WTC11 (cell line): ENCODE results near the gene MAP1S. TPM values are rescaled to one million over a fixed set of nuclear protein-coding genes. Genes with fewer than 3 reads are reported as not detected.

Source experiments
- ATAC-seq: fragments of 200-7000 bp; cut with Tn5 transposase; 2 replicates; pipeline ENCODE4 v1.10.0; 2021; ENCODE audit warnings: mild to moderate bottlenecking, moderate library complexity
- CTCF ChIA-PET: fragments of 300-600 bp; sonication (Branson Sonifier 250); formaldehyde crosslinking; loops from one replicate; lab custom pipeline; 2021; ENCODE audit warnings: antibody characterized with exemption; lab: Charles Lee
- POLR2A ChIA-PET: fragments of 350-600 bp; sonication (Branson Sonifier 250); formaldehyde crosslinking; loops from one replicate; lab custom pipeline; 2021; ENCODE audit warnings: antibody characterized with exemption; lab: Charles Lee
- DNase-seq: peaks from one replicate; pipeline ENCODE4 v3.0.0; 2021; ENCODE audit warnings: low spot score
- H3K27ac Mint-ChIP-seq: 2 replicates; pipeline ENCODE4 v1.8.0; 2021; ENCODE audit warnings: mixed read lengths
- H3K27me3 Mint-ChIP-seq: 2 replicates; pipeline ENCODE4 v1.8.0; 2021; ENCODE audit warnings: low read depth, mild to moderate bottlenecking, moderate library complexity, mixed read lengths
- H3K36me3 Mint-ChIP-seq: 2 replicates; pipeline ENCODE4 v1.8.0; 2021; ENCODE audit warnings: mixed read lengths
- H3K4me1 Mint-ChIP-seq: 2 replicates; pipeline ENCODE4 v1.8.0; 2022; ENCODE audit warnings: mixed read lengths
- H3K4me3 Mint-ChIP-seq: 2 replicates; pipeline ENCODE4 v1.8.0; 2021; ENCODE audit warnings: mild to moderate bottlenecking, moderate library complexity, mixed read lengths
- H3K9me3 Mint-ChIP-seq: 2 replicates; pipeline ENCODE4 v1.8.0; 2021; ENCODE audit warnings: mixed read lengths
- CTCF ChIP-seq: fragments of 200-600 bp; IDR thresholded peaks from 2 replicates; pipeline ENCODE4 v1.8.0; 2022; ENCODE audit warnings: antibody characterized with exemption
- ERG ChIP-seq: fragments of 250-450 bp; sonication (Bioruptor Pico); IDR thresholded peaks from 2 replicates; pipeline ENCODE4 v1.8.0; 2021; ENCODE audit warnings: mild to moderate bottlenecking
- FOXK1 ChIP-seq: sonication (generic); formaldehyde crosslinking; IDR thresholded peaks from 2 replicates; pipeline ENCODE4 v1.8.0; 2022; ENCODE audit warnings: mild to moderate bottlenecking, moderate library complexity, missing genetic modification reagents
- FOXP1 ChIP-seq: sonication (generic); formaldehyde crosslinking; IDR thresholded peaks from 2 replicates; pipeline ENCODE4 v1.8.0; 2022; ENCODE audit warnings: missing genetic modification reagents, mild to moderate bottlenecking, moderate library complexity, borderline replicate concordance
- GABPB1 ChIP-seq: sonication (generic); formaldehyde crosslinking; IDR thresholded peaks from 2 replicates; pipeline ENCODE4 v1.8.1; 2023; ENCODE audit warnings: mild to moderate bottlenecking, missing genetic modification reagents
- GTF2I ChIP-seq: fragments of 250-450 bp; sonication (Bioruptor Pico); conservative IDR thresholded peaks from 2 replicates; pipeline ENCODE4 v1.4.0; 2021; ENCODE audit warnings: mild to moderate bottlenecking
- HMGA2 ChIP-seq: fragments of 250-450 bp; sonication (Bioruptor Pico); IDR thresholded peaks from 2 replicates; pipeline ENCODE4 v1.4.0; 2021; ENCODE audit warnings: mild to moderate bottlenecking, moderate library complexity
- MLX ChIP-seq: sonication (generic); formaldehyde crosslinking; IDR thresholded peaks from 2 replicates; pipeline ENCODE4 v1.8.1; 2023; ENCODE audit warnings: mild to moderate bottlenecking, missing genetic modification reagents, moderate library complexity
- MYBL2 ChIP-seq: sonication (generic); formaldehyde crosslinking; IDR thresholded peaks from 2 replicates; pipeline ENCODE4 v1.8.1; 2023; ENCODE audit warnings: mild to moderate bottlenecking, moderate library complexity, missing genetic modification reagents
- NFYB ChIP-seq: sonication (generic); formaldehyde crosslinking; conservative IDR thresholded peaks from 2 replicates; pipeline ENCODE4 v1.8.0; 2022; ENCODE audit warnings: low read depth, missing genetic modification reagents
- OVOL2 ChIP-seq: fragments of 250-450 bp; sonication (Bioruptor Pico); IDR thresholded peaks from 2 replicates; pipeline ENCODE4 v1.9.0; 2021; ENCODE audit warnings: mild to moderate bottlenecking, borderline replicate concordance
- RORB ChIP-seq: fragments of 250-450 bp; sonication (Bioruptor Pico); IDR thresholded peaks from 2 replicates; pipeline ENCODE4 v1.9.0; 2021; ENCODE audit warnings: mild to moderate bottlenecking
- TEAD1 ChIP-seq: sonication (generic); formaldehyde crosslinking; IDR thresholded peaks from 2 replicates; pipeline ENCODE4 v1.8.0; 2022; ENCODE audit warnings: mild to moderate bottlenecking, missing genetic modification reagents
- ZNF121 ChIP-seq: sonication (generic); formaldehyde crosslinking; IDR thresholded peaks from 2 replicates; pipeline ENCODE4 v1.8.0; 2023; ENCODE audit warnings: missing genetic modification reagents
- ZNF396 ChIP-seq: fragments of 250-450 bp; sonication (Bioruptor Pico); IDR thresholded peaks from 2 replicates; pipeline ENCODE4 v1.8.0; 2021; ENCODE audit warnings: mild to moderate bottlenecking, moderate library complexity, borderline replicate concordance
- ZSCAN18 ChIP-seq: fragments of 250-450 bp; sonication (Bioruptor Pico); IDR thresholded peaks from 2 replicates; pipeline ENCODE4 v2.1.2; 2022; ENCODE audit warnings: mild to moderate bottlenecking, moderate library complexity
- total RNA-seq: library from RNA; stranded (reverse); gene quantifications from 3 replicates; pipeline ENCODE4 v1.2.3, GENCODE V29; 2021
- TF ChIP-seq, protein P1 (sequence below): sonication (generic); formaldehyde crosslinking; IDR thresholded peaks from 2 replicates; pipeline ENCODE4 v1.8.1; 2022; ENCODE audit warnings: low read depth, mild to moderate bottlenecking, moderate library complexity, missing genetic modification reagents, borderline replicate concordance
- TF ChIP-seq, protein P2 (sequence below): sonication (generic); formaldehyde crosslinking; IDR thresholded peaks from 2 replicates; pipeline ENCODE4 v1.8.1; 2023; ENCODE audit warnings: mild to moderate bottlenecking, missing genetic modification reagents
- TF ChIP-seq, protein P3 (sequence below): sonication (generic); formaldehyde crosslinking; conservative IDR thresholded peaks from 2 replicates; pipeline ENCODE4 v1.8.1; 2022; ENCODE audit warnings: mild to moderate bottlenecking, missing genetic modification reagents

The MAP1S gene
- total RNA-seq, 1 experiment from 2014 or later = 120 TPM

DNA sequence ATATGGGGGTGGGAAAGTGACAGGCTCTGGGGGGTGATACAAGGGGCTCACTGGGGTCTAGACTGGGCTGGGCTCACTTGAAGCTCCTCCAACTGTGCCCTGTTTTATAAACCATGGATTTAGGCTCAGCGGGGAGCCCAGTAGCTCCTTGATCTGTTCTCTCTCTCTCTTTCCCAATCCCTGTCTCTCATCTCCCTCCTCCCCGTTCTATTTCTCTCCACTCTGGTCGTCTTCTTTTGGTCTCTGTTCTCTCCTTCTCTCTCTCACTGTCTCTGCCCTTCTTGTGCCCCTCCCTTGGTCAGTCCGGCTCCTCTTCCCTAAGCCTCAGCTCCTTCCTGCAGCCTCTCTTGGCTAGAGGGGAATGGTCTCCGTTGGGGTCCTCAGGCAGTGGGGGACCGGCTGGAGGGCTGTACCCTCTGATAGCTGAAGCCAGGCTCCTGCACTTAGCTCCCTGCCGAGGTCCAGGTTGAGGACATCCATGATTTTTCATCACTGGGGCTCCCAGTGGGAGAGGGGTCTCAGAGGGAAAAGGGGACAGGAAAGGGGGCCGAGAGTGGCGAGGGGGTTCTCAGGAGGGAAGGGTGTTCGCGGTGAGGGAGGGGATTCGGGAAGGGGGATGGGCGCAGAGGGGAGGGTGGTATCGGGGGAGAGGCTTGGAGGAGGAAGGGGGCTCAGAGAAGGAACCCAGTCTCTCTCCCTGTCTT lies 39.6 kb upstream of the MAP1S start:
- H3K9me3 Mint-ChIP-seq = no peaks in the 10 kb centered on the region
- no peaks in the 10 kb centered on the region for H3K36me3 Mint-ChIP-seq
- H3K4me1 Mint-ChIP-seq = peaks cover 38% of the 10 kb centered on the region
- POLR2A ChIA-PET = no interaction called here
- ATAC-seq (peak; percentile 19), DNase-seq (no peak)
- TF ChIP-seq MYBL2 (CRISPR knock-in tag) (no peak), OVOL2 (CRISPR knock-in tag) (no peak), ZNF396 (CRISPR knock-in tag) (no peak), GTF2I (CRISPR knock-in tag) (no peak), ZSCAN18 (CRISPR knock-in tag) (no peak), GABPB1 (no peak), ZNF121 (CRISPR knock-in tag) (no peak), CTCF (no peak), MLX (CRISPR knock-in tag) (no peak), FOXP1 (CRISPR knock-in tag) (no peak), TEAD1 (CRISPR knock-in tag) (no peak), NFYB (CRISPR knock-in tag) (no peak), HMGA2 (CRISPR knock-in tag) (no peak), FOXK1 (CRISPR knock-in tag) (no peak), ERG (CRISPR knock-in tag) (no peak), RORB (CRISPR knock-in tag) (no peak)
- TF ChIP-seq, protein P1, sequence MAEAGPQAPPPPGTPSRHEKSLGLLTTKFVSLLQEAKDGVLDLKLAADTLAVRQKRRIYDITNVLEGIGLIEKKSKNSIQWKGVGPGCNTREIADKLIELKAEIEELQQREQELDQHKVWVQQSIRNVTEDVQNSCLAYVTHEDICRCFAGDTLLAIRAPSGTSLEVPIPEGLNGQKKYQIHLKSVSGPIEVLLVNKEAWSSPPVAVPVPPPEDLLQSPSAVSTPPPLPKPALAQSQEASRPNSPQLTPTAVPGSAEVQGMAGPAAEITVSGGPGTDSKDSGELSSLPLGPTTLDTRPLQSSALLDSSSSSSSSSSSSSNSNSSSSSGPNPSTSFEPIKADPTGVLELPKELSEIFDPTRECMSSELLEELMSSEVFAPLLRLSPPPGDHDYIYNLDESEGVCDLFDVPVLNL (CRISPR knock-in tag) = no peak
- TF ChIP-seq, protein P2, sequence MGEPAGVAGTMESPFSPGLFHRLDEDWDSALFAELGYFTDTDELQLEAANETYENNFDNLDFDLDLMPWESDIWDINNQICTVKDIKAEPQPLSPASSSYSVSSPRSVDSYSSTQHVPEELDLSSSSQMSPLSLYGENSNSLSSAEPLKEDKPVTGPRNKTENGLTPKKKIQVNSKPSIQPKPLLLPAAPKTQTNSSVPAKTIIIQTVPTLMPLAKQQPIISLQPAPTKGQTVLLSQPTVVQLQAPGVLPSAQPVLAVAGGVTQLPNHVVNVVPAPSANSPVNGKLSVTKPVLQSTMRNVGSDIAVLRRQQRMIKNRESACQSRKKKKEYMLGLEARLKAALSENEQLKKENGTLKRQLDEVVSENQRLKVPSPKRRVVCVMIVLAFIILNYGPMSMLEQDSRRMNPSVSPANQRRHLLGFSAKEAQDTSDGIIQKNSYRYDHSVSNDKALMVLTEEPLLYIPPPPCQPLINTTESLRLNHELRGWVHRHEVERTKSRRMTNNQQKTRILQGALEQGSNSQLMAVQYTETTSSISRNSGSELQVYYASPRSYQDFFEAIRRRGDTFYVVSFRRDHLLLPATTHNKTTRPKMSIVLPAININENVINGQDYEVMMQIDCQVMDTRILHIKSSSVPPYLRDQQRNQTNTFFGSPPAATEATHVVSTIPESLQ = no peak
- TF ChIP-seq, protein P3, sequence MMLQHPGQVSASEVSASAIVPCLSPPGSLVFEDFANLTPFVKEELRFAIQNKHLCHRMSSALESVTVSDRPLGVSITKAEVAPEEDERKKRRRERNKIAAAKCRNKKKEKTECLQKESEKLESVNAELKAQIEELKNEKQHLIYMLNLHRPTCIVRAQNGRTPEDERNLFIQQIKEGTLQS (CRISPR knock-in tag) = no peak
- H3K4me3 Mint-ChIP-seq = peak overlapping the region; percentile 65
- H3K27me3 Mint-ChIP-seq = no peaks in the 10 kb centered on the region
- CTCF ChIA-PET = interaction anchor here (0.6 to 2.9 kb wide), 6 partner anchors 9 to 87 kb away, joined by 3 to 11 read pairs (median 4); partner anchors contain the start of gene MAP1S
- peak overlapping the region; percentile 15; the same call in 1 of the 2 replicates for H3K27ac Mint-ChIP-seq
